Measurements from ENCODE around the gene TBX10.
A peak's percentile ranks its signal among the peaks of the same experiment; 100 is the strongest.
"Not testable (repeated sequence)": the region's sequence is repeated elsewhere in the genome, so short reads cannot be mapped to it uniquely, and the experiment has no call there.

The TBX10 gene

GRCh38 chr11:67630228-67630942 is 9.2 kb downstream of the TBX10 start:
- H3K4me3 ChIP-seq, result peak overlapping the region; percentile 89
- H3K9me3 ChIP-seq (ENCODE audit: low read depth, low read length), result no peaks in the 10 kb centered on the region
- no peak overlapping the region for H3K27ac ChIP-seq
- peak overlapping the region; percentile 53 for H3K9ac ChIP-seq (ENCODE audit: insufficient read length)
- peak; percentile 68 for DNase-seq (ENCODE audit: low read depth, low spot score)
- H3K36me3 ChIP-seq (ENCODE audit: insufficient read depth, low read length), result no peaks in the 10 kb centered on the region
- TF ChIP-seq FOXP2 (optimal IDR thresholded peaks at IDR 0.05; ENCODE audit: control extremely low read depth, extremely low read length, insufficient read depth) (no peak), EZH2 (IDR thresholded peaks at IDR 0.05) (no peak), POLR2AphosphoS5 (IDR thresholded peaks at IDR 0.05; ENCODE audit: borderline replicate concordance, low read depth, low read length) (no peak)

GRCh38 chr11:67629386-67630227 is 10.0 kb downstream of the TBX10 start, which contains the start of gene NUDT8:
Gene NUDT8, minus strand, starts transcription at chr11:67629937. Its CDS starts 26 bp downstream, at chr11:67629911.
- Histone ChIP-seq H3K27ac (no peak within 1 kb of the TSS), H3K4me3 (peak within 1 kb of the TSS; percentile 89), H3K9ac (ENCODE audit: insufficient read length) (peak within 1 kb of the TSS; percentile 71), H3K9me3 (ENCODE audit: low read depth, low read length) (no peaks in the 10 kb centered on the region), H3K36me3 (ENCODE audit: insufficient read depth, low read length) (no peaks in the 10 kb centered on the region)
- TF ChIP-seq FOXP2 (optimal IDR thresholded peaks at IDR 0.05; ENCODE audit: control extremely low read depth, extremely low read length, insufficient read depth) (no peak), EZH2 (IDR thresholded peaks at IDR 0.05) (no peak), POLR2AphosphoS5 (IDR thresholded peaks at IDR 0.05; ENCODE audit: borderline replicate concordance, low read depth, low read length) (no peak)
- no peak for DNase-seq (ENCODE audit: low read depth, low spot score)

DNA sequence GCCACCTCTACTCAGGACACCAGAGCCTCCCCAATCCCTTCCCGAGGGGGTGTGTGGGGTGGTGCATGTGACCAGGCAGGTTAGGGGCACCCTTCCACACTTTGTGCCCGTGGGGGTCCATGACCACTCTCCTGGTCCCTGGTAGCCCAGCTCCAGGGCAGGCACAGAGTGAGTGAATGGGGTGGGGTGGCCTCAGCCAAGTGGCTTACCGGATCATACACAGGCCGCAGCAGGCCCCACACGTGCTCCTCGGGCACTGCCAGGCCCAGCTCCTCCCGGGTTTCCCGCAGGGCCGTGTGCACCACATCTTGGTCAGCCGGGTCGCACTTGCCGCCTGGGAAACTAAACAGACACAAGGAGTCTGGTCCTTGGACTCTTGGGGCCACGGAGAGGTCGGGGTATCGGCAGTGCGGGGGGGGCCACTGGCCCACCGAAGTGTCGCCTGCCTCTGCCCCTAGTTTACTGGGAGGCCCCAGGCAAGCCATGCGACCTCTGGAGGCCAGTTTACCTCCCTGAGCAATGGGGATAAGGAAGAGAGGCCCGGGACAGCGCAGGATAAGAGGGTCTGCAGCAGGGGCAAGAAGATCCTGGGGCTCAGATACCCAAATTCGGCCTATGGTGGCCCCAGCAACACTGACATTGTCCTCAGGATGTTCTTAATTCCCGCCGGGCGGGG is 10.7 kb downstream of the TBX10 start:
- peak overlapping the region; percentile 82 for H3K4me3 ChIP-seq
- DNase-seq (ENCODE audit: low read depth, low spot score), result no peak
- H3K9ac ChIP-seq (ENCODE audit: insufficient read length), result no peak overlapping the region
- H3K9me3 ChIP-seq (ENCODE audit: low read depth, low read length), result no peaks in the 10 kb centered on the region
- no peak overlapping the region for H3K27ac ChIP-seq
- TF ChIP-seq EZH2 (IDR thresholded peaks at IDR 0.05), result no peak
- TF ChIP-seq FOXP2 (optimal IDR thresholded peaks at IDR 0.05; ENCODE audit: control extremely low read depth, extremely low read length, insufficient read depth), result no peak
- no peak for TF ChIP-seq POLR2AphosphoS5 (IDR thresholded peaks at IDR 0.05; ENCODE audit: borderline replicate concordance, low read depth, low read length)
- no peaks in the 10 kb centered on the region for H3K36me3 ChIP-seq (ENCODE audit: insufficient read depth, low read length)

DNA sequence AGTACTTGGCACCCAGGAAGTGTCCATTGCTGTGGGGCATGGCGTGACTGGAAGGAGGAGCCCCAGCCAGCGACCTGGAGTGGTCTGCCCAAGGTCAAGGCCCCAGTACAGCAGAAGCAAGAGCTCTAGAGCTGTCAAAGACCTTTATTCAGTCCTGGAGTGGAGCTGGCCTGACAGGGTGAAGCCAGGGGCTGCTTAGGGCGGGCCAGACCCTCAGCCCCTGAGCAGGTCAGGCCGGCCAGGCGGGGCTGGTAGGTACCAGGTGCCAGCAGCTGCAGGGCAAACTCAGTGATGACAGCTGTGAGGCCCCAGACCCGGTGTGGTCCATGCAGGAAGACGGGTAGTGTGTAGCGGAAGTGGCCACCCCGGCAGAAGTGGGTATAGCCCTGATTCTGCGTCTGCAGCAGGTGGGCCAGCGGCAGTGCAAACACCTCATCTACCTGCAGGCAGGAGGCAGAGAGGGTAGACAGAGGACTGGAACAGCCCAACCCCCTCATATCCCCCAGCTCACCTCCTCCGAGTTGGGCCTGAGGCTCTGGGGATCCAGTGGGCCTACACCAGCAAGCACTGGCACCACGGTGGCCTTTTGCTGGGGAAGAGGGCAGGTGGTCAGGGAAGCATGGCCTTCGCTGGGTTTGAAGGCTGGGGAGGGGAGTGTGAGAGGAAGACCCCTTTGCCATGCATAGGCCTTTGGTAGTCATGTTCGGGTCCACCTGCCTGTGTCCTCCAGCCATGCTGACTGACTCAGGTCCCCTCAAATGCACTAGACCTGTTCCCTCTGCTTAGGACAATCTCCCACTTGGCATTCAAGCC is 11.5 kb downstream of the TBX10 start:
- DNase-seq (ENCODE audit: low read depth, low spot score), result no peak
- Histone ChIP-seq H3K36me3 (ENCODE audit: insufficient read depth, low read length) (no peaks in the 10 kb centered on the region), H3K27ac (no peak overlapping the region), H3K9ac (ENCODE audit: insufficient read length) (no peak overlapping the region), H3K9me3 (ENCODE audit: low read depth, low read length) (no peaks in the 10 kb centered on the region), H3K4me3 (no peak overlapping the region)
- TF ChIP-seq POLR2AphosphoS5 (IDR thresholded peaks at IDR 0.05; ENCODE audit: borderline replicate concordance, low read depth, low read length) (no peak), FOXP2 (optimal IDR thresholded peaks at IDR 0.05; ENCODE audit: control extremely low read depth, extremely low read length, insufficient read depth) (no peak), EZH2 (IDR thresholded peaks at IDR 0.05) (no peak)

DNA sequence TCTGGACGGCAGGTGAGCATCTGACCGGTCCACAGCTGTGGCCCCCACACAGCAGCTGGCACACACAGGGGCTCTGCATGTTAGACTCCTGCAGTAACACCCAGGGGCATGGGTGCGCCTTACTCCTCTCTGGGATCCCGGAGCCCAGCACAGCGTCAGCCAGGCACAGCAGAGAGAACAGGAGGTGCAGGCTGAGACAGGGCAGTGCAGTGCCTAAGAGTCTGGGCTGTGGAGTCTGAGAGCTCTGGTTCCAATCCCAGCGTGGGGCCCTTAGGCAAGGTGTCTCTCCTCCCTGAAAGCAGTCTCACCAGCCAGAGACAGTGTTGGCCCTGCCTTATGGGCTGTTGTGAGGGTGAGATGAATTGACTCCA is 12.1 kb downstream of the TBX10 start:
- Histone ChIP-seq H3K27ac (no peak overlapping the region), H3K9ac (ENCODE audit: insufficient read length) (no peak overlapping the region), H3K9me3 (ENCODE audit: low read depth, low read length) (no peaks in the 10 kb centered on the region), H3K36me3 (ENCODE audit: insufficient read depth, low read length) (no peaks in the 10 kb centered on the region), H3K4me3 (no peak overlapping the region)
- no peak for TF ChIP-seq EZH2 (IDR thresholded peaks at IDR 0.05)
- TF ChIP-seq FOXP2 (optimal IDR thresholded peaks at IDR 0.05; ENCODE audit: control extremely low read depth, extremely low read length, insufficient read depth), result no peak
- TF ChIP-seq POLR2AphosphoS5 (IDR thresholded peaks at IDR 0.05; ENCODE audit: borderline replicate concordance, low read depth, low read length), result no peak
- no peak for DNase-seq (ENCODE audit: low read depth, low spot score)

DNA sequence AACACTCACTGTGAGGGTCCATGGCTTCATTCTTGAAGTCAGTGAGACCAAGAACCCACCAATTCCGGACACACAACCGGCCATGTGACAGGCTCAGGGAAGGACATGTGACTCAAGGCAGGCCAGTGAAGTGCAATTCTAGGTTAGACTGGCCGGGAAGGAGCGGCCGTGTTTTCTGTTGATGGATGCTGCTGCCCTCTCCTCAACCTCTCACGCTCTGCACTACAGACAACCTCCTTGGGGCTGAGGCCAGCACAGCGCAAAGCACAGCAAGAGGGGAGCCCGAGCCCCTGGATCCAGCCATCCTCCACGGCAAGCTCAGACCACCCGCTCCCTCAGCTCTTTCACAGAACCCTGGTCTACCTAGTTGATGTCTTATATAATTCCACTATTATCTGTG is 12.6 kb downstream of the TBX10 start:
- Histone ChIP-seq H3K9me3 (ENCODE audit: low read depth, low read length) (no peaks in the 10 kb centered on the region), H3K4me3 (no peak overlapping the region), H3K27ac (no peak overlapping the region), H3K9ac (ENCODE audit: insufficient read length) (no peak overlapping the region), H3K36me3 (ENCODE audit: insufficient read depth, low read length) (no peaks in the 10 kb centered on the region)
- TF ChIP-seq POLR2AphosphoS5 (IDR thresholded peaks at IDR 0.05; ENCODE audit: borderline replicate concordance, low read depth, low read length), result no peak
- no peak for DNase-seq (ENCODE audit: low read depth, low spot score)

DNA sequence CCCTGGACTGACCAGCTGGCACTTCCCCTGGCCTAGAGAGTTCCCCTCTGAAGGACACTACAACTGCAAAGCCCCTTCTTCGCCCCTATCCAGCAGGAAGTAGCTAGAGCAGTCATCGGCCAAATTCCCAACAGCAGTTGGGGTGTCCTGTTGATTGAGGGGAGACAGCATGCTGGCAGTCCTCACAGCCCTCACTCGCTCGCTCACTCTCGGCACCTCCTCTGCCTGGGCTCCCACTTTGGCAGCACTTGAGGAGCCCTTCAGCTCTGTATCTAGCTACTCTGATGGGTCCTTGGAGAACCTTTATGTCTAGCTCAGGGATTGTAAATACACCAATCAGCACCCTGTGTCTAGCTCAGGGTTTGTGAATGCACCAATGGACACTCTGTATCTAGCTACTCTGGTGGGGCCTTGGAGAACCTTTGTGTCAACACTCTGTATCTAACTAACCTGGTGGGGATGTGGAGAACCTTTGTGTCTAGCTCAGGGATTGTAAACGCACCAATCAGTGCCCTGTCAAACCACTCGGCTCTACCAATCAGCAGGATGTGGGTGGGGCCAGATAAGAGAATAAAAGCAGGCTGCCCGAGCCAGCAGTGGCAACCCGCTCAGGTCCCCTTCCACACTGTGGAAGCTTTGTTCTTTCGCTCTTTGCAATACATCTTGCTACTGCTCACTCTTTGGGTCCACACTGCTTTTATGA is 13.3 kb downstream of the TBX10 start:
- not testable (repeated sequence) for DNase-seq (ENCODE audit: low read depth, low spot score)

GRCh38 chr11:67623795-67624194 is 15.8 kb downstream of the TBX10 start:
- H3K9ac ChIP-seq (ENCODE audit: insufficient read length); DNase-seq (ENCODE audit: low read depth, low spot score); H3K27ac ChIP-seq; H3K4me3 ChIP-seq; H3K9me3 ChIP-seq (ENCODE audit: low read depth, low read length); H3K36me3 ChIP-seq (ENCODE audit: insufficient read depth, low read length): not testable (repeated sequence)

More for the DNA sequence above, 13.3 kb downstream of the TBX10 start:
- not testable (repeated sequence) for H3K4me3 ChIP-seq; H3K9me3 ChIP-seq (ENCODE audit: low read depth, low read length); H3K36me3 ChIP-seq (ENCODE audit: insufficient read depth, low read length); H3K9ac ChIP-seq (ENCODE audit: insufficient read length); H3K27ac ChIP-seq

GRCh38 chr11:67622905-67623304 is 16.7 kb downstream of the TBX10 start:
- not testable (repeated sequence) for H3K9me3 ChIP-seq (ENCODE audit: low read depth, low read length); H3K36me3 ChIP-seq (ENCODE audit: insufficient read depth, low read length); DNase-seq (ENCODE audit: low read depth, low spot score); H3K9ac ChIP-seq (ENCODE audit: insufficient read length); H3K27ac ChIP-seq; H3K4me3 ChIP-seq

DNA sequence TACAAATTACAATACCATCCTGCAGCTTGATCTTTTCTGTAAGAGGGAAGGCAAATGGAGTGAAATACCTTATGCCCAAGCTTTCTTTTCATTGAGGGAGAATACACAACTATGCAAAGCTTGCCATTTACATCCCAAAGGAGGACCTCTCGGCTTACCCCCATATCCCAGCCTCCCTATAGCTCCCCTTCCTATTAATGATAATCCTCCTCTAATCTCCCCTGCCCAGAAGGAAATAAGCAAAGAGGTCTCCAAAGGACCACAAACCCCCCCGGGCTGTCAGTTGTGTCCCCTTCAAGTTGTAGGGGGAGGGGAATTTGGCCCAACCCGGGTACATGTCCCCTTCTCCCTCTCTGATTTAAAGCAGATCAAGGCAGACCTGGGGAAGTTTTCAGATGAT is 17.6 kb downstream of the TBX10 start:
- not testable (repeated sequence) for H3K27ac ChIP-seq; H3K4me3 ChIP-seq; H3K9me3 ChIP-seq (ENCODE audit: low read depth, low read length); H3K9ac ChIP-seq (ENCODE audit: insufficient read length); H3K36me3 ChIP-seq (ENCODE audit: insufficient read depth, low read length); DNase-seq (ENCODE audit: low read depth, low spot score)

DNA sequence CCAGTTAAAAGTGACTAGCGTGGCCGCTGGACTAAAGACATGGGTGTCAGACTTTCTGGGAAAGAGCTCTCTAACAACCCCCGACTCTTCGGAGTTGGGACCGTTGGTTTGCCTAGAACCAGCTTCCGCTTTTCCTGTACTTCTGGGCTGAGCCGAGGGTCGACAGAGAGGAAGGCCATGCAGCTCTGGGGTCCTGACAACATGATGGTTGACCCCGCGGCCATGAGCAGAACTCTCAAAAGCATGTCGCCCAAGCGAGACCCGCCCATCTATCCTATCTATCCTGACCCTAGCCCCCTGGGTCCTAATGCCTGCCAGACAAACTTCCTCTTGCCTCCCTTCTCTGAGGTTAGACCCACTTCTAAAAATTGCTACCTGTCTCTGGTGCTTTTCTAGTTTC is 18.9 kb downstream of the TBX10 start:
- not testable (repeated sequence) for H3K9ac ChIP-seq (ENCODE audit: insufficient read length); H3K27ac ChIP-seq; H3K4me3 ChIP-seq; DNase-seq (ENCODE audit: low read depth, low spot score); H3K9me3 ChIP-seq (ENCODE audit: low read depth, low read length); H3K36me3 ChIP-seq (ENCODE audit: insufficient read depth, low read length)
